Measurements from ENCODE around the gene SLC39A11.

SLC39A11 gene

DNA sequence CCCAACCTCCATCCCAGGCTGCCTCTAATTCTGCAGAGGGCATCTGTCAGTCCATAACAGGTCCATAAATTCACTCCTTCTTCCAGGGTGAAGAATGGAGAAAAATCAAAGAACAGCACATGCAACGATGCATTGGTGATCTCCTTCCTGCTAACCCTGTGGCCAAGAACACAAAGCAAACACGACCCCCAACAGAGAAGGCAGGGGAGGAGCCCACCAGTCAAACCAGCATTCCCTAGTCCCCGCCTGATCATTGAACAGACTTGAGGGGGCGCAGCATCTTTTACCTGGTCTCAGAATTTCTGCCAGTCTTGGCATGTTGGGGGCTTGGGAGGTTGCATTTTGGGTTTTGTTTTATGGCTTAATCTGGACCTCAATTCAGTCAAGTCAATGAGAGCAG, 476.0 kb downstream of the SLC39A11 start:
- no peak for TF ChIP-seq CTCF (conservative IDR thresholded peaks at IDR 0.05; ENCODE audit: low read depth, low read length)
- no peak for DNase-seq (ENCODE audit: low read depth)
- H3K4me3 ChIP-seq (ENCODE audit: low read length): no peak overlapping the region

DNA sequence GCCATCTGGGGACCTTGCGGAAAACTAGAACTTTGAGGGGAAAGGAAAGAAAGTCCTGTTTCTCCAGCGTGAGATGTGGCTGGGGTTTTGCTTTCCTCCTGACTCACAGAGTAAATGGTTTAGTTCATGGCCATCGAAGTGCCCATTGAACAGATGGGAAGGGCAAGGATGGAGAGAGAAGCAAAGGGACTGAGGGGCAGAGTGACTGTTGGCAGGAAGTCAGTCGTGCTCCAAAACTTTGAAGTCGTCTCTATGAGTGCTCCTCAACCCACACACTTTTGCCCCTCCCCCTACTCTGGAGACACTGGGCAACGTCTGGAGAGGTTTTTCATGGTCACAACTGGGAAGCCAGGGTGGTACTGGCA, 476.9 kb downstream of the SLC39A11 start:
- H3K4me3 ChIP-seq (ENCODE audit: low read length): no peak overlapping the region
- no peak for TF ChIP-seq CTCF (conservative IDR thresholded peaks at IDR 0.05; ENCODE audit: low read depth, low read length)
- DNase-seq (ENCODE audit: low read depth): no peak

DNA sequence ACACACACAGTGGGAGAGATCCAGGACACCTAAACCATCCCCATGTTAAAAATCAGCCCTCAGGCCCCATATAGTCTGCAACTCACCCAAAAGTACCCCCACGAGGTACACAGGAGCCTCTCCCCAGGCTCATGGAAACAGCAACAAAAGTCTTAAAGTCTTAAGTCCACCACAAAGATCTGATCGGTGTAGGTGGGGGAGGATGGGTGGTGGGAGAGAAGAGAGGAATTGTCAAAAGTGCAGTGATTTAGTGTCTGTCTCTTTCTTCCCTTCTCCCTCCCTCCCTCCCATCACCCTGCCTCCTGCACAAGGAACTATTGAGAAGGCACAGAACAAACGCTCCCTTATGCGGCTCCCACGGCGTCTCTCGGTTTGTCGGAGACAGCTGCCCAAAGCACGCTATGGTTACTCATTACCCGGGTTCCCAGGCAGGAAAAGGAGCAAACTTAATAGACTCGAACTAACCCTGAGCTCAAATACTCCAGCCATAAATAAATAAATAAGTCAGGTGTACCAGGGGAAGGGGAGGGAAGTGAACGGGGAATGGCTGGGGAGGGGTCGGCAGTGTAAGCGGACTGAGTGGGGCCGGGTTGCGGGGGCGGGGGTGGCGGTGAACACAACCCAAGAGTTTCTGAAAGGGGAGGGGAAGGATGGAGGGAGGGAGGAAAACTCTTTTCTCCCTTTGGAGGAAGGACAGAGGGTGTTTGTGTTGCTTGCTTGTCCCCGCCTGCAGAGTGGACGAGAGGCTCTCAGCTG, 477.4 kb downstream of the SLC39A11 start:
- no peak overlapping the region for H3K4me3 ChIP-seq (ENCODE audit: low read length)
- TF ChIP-seq CTCF (conservative IDR thresholded peaks at IDR 0.05; ENCODE audit: low read depth, low read length): no peak
- no peak for DNase-seq (ENCODE audit: low read depth)

- no peak for TF ChIP-seq CTCF (conservative IDR thresholded peaks at IDR 0.05; ENCODE audit: low read depth, low read length)
- no peak overlapping the region for H3K4me3 ChIP-seq (ENCODE audit: low read length)
- DNase-seq (ENCODE audit: low read depth): no peak
These were observed 478.0 kb downstream of the SLC39A11 start for GRCh38 chr17:72614476-72614870.

- H3K4me3 ChIP-seq (ENCODE audit: low read length): no peak overlapping the region
- TF ChIP-seq CTCF (conservative IDR thresholded peaks at IDR 0.05; ENCODE audit: low read depth, low read length): no peak
- DNase-seq (ENCODE audit: low read depth): no peak
These were observed 478.6 kb downstream of the SLC39A11 start for GRCh38 chr17:72613806-72614292.

GRCh38 chr17:72613396-72613795, 479.1 kb downstream of the SLC39A11 start:
- no peak for DNase-seq (ENCODE audit: low read depth)
- H3K4me3 ChIP-seq (ENCODE audit: low read length): no peak overlapping the region
- no peak for TF ChIP-seq CTCF (conservative IDR thresholded peaks at IDR 0.05; ENCODE audit: low read depth, low read length)

DNA sequence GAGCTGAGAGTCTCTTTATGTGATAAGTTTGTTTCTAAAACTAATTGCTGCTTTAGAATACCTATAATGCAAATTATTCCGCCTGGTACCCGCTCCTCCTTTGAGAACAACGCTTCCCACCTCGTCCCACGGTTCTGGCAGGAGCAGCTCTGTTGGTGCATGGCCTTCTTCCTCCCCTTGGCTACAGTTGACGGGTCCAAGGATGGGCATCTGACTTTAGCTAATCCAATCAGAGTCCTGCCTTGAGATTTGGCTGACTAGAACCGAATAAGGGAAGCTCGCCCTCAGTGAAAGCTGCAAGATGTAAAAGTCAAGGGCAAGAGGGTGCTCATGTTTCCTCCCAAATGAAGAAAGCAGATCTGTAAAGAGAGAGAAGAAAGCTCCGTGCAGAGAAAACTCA, 481.3 kb downstream of the SLC39A11 start:
- no peak for DNase-seq (ENCODE audit: low read depth)
- no peak for TF ChIP-seq CTCF (conservative IDR thresholded peaks at IDR 0.05; ENCODE audit: low read depth, low read length)
- H3K4me3 ChIP-seq (ENCODE audit: low read length): no peak overlapping the region
